ENCODE measurements around the gene NOD1. TPM values are rescaled to one million over a fixed set of nuclear protein-coding genes. Genes with fewer than 3 reads are reported as not detected.
"Not testable (repeated sequence)": the region's sequence is repeated elsewhere in the genome, so short reads cannot be mapped to it uniquely, and the experiment has no call there.

The NOD1 gene
- total RNA-seq, 2 experiments from 2014 or later, result 12.6 to 12.8 TPM

- no peaks in the 10 kb centered on the region for H3K27me3 Mint-ChIP-seq
- H3K4me3 Mint-ChIP-seq, result no peak overlapping the region
- peaks cover 6% of the 10 kb centered on the region for H3K4me1 Mint-ChIP-seq
- no peaks in the 10 kb centered on the region for H3K9me3 Mint-ChIP-seq
- no peak overlapping the region for H3K27ac Mint-ChIP-seq
- H3K36me3 Mint-ChIP-seq, result peaks cover 4% of the 10 kb centered on the region
- peak; percentile 20 for DNase-seq
These were observed 31.8 kb upstream of the NOD1 start for GRCh38 chr7:30510124-30511075.

DNA sequence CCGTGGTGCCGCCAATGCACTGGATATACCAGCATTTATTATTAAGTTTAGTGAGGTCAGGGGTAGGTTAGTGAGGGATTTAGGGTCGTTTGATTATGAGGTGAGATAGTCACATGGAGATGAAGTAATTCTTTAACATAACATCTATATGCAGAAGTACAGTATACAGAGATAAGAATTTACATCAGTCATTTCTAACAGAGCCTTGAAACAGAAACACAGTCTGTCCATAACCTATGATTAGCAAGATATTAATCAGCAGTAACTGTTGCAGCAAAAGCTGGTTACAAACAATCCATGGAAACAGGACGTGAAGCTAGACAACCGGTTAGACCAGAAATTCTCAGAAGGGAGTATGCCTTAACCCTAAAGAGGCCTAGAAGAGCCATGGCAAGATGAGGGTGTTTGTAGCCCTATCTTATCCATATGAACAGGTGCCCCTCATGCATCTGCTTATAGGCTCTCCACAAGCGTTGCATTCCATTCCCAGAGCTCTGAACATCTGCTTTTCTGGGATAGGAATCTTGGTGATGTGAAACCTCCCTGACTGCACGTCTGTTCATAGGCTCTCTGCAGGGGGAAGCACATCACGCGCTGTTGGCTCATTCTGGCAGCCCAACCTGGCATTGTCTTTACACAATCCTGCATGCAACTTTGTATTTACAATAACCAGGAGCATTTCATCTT lies 30.7 kb upstream of the NOD1 start:
- not testable (repeated sequence) for H3K4me3 Mint-ChIP-seq, DNase-seq, H3K36me3 Mint-ChIP-seq, H3K9me3 Mint-ChIP-seq, H3K4me1 Mint-ChIP-seq, H3K27ac Mint-ChIP-seq, H3K27me3 Mint-ChIP-seq

DNA sequence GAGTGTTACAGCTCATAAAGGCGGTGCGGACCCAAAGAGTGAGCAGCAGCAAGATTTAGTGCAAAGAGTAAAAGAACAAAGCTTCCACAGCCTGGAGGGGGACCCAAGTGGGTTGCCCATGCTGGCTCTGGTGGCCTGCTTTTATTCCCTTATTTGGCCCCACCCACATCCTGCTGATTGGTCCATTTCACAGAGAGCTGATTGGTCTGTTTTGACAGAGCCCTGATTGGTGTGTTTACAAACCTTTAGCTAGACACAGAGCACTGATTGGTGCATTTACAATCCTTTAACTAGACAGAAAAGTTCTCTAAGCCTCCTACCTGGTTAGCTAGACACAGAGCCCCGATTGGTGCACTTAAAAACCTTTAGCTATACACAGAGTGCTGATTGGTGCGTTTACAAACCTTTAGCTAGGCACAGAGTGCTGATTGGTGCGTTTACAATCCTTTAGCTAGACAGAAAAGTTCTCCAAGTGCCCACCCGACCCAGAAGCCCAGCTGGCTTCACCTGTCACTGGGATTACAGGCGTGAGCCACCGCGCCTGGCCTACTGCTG lies 28.8 kb upstream of the NOD1 start:
- peaks cover 17% of the 10 kb centered on the region for H3K36me3 Mint-ChIP-seq
- peaks cover 19% of the 10 kb centered on the region for H3K4me1 Mint-ChIP-seq
- DNase-seq, H3K4me3 Mint-ChIP-seq, H3K9me3 Mint-ChIP-seq, H3K27me3 Mint-ChIP-seq, H3K27ac Mint-ChIP-seq: not testable (repeated sequence)

DNA sequence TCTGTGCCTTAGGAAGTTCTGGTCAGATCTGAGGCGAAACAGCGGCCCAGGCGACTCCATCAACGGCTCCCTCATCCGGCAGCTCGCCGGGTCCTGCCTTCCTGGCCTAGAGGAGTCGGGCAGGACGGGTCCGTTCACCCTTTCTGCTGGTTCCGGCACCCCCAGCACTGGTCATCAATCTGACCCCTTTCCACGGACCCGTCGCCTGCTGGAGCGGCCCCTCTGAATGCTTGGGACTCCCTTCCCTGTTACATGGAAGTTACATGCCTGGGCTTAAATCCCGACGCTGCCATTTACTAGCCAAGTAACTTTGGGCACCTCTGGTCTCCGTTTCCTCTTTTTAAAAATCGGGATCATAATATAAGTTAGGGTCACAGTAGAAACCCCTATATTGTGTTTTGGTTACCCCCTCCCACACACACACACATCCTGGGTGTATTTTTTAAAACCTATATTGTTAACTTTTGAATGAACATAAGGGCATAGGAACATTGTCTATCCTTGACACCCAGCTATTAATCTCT lies 26.7 kb upstream of the NOD1 start:
- H3K4me1 Mint-ChIP-seq, result peaks cover 31% of the 10 kb centered on the region
- H3K4me3 Mint-ChIP-seq, result peak overlapping the region; percentile 82
- DNase-seq, result no peak
- peaks cover 32% of the 10 kb centered on the region for H3K36me3 Mint-ChIP-seq
- H3K27me3 Mint-ChIP-seq, result no peaks in the 10 kb centered on the region
- no peaks in the 10 kb centered on the region for H3K9me3 Mint-ChIP-seq
- H3K27ac Mint-ChIP-seq, result peak overlapping the region; percentile 85

DNA sequence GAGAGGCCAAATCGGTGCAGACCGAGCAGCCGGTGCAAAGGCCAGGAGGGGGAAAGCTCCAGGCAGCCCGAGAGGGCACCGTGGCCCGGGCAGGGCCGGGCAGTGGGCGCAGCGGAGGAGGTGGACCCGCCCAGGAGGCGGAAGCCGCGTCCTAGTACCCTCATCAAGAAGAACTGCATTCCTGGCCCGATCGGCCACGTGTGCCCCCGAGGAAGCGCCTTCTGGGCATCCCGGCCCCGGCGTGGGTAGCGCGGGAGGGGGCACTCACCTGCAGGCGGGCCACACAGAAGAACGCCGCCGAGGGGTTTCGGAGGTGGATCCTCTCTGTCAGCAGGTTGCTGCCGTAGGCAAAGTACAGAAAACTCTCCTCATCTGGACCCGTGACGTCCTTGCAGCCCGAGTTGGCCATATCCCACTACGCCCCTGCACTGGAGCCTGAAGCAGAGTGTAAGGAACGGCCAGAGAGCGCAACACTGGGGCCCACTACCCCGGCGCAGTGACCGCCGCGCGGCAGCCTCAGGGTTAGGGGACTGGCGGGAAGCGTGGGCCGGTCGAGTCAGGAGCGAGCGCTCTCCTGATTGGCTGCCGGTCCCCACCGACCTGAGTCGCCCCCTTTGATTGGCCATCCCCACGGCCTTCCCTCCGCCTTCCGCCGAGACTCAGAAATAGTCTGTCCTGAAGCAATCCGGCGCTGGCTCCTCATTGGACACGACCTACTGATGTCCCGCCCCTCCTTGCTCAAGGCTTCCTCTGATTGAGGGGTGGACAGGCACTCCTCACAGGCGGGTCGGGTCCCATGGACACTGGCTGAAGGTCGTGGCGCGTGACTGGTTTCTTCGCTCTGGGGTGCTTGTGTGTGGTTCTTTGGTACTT lies 26.0 kb upstream of the NOD1 start, which contains the start of gene GGCT:
TSS of gene GGCT (minus strand) at position 529 of the 873 bp plus-strand sequence. CDS start at position 409, 120 bp downstream.
- H3K27me3 Mint-ChIP-seq, result no peaks in the 10 kb centered on the region
- peak; percentile 97 for DNase-seq

DNA sequence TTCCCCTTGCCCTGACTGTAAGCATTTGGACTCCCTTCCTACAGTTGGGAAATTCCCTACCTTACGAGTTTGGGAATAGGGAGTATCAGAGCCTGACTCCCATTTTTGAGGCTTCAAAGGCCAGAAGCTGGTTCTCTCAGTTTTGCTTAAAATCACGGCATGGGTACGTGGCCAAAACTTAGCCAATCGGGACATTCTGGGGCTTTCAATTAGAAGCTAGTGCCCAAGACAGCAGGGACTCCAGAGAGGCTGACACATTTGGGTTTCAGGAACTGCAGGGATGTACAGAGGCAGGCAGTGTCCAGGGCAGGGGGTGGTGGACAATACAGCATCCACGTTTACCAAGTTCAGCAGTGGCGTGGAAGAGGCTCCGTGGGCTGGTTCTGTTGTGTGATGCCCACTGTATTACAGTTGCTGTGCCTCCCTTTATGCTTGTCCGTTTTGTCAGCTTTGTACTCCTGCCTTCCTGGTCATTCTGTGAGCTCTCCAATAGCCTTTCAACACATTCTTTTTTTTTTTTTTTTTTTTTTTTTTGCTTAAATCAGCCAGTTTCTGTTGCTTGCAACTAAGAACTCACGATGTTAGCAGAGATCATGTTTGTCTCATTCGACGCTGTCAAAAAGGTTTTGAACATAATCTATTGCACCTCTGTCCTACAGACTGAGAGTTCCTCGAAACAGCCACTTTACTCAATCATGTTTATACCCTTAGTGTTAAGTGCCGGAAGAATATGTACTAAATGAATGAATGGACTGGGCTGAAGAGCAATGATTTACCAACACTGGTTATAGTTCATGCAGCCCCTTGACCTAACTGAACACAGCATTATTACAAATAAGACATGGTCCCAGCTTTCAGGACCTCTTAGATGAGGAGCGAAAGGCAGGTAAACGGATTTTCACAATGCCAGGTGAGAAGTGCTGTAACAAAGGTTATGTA lies 25.0 kb upstream of the NOD1 start:
- peaks cover 37% of the 10 kb centered on the region for H3K4me1 Mint-ChIP-seq
- peak overlapping the region; percentile 85 for H3K27ac Mint-ChIP-seq
- H3K9me3 Mint-ChIP-seq, result no peaks in the 10 kb centered on the region
- H3K36me3 Mint-ChIP-seq, result peaks cover 36% of the 10 kb centered on the region
- no peaks in the 10 kb centered on the region for H3K27me3 Mint-ChIP-seq
- DNase-seq, result no peak
- H3K4me3 Mint-ChIP-seq, result peak overlapping the region; percentile 82

More for the DNA sequence above, 26.0 kb upstream of the NOD1 start, which contains the start of gene GGCT:
- Mint-ChIP-seq H3K27ac (peak within 1 kb of the TSS; percentile 85), H3K36me3 (peaks cover 33% of the 10 kb centered on the region), H3K4me1 (peaks cover 37% of the 10 kb centered on the region), H3K9me3 (no peaks in the 10 kb centered on the region), H3K4me3 (peak within 1 kb of the TSS; percentile 82)

GRCh38 chr7:30502470-30503251 lies 24.1 kb upstream of the NOD1 start:
- H3K4me1 Mint-ChIP-seq, result peaks cover 37% of the 10 kb centered on the region
- H3K4me3 Mint-ChIP-seq, result peak overlapping the region; percentile 82
- DNase-seq, result no peak
- no peaks in the 10 kb centered on the region for H3K9me3 Mint-ChIP-seq
- H3K27ac Mint-ChIP-seq, result no peak overlapping the region
- peaks cover 38% of the 10 kb centered on the region for H3K36me3 Mint-ChIP-seq
- H3K27me3 Mint-ChIP-seq, result no peaks in the 10 kb centered on the region

DNA sequence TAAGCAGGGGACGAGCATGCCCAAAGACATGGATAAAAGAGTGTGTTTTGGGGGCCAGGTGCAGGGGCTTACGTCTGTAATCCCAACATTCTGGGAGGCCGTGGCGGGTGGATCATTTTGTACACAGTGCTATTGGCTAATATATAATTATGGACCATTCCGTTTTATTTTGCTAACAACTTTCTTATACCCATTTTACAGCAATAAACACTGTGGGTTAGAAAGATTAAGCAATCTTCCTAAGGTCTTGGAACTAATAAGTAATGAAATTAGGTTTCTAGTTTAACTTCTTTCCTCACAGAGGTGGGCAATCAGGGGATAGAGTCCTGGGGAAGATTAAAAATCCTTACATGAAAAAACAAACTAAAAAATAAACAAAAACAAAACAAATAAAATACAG lies 22.7 kb upstream of the NOD1 start:
- no peaks in the 10 kb centered on the region for H3K9me3 Mint-ChIP-seq
- no peaks in the 10 kb centered on the region for H3K27me3 Mint-ChIP-seq
- no peak overlapping the region for H3K4me3 Mint-ChIP-seq
- H3K36me3 Mint-ChIP-seq, result peaks cover 43% of the 10 kb centered on the region
- peaks cover 37% of the 10 kb centered on the region for H3K4me1 Mint-ChIP-seq
- DNase-seq, result no peak
- no peak overlapping the region for H3K27ac Mint-ChIP-seq

DNA sequence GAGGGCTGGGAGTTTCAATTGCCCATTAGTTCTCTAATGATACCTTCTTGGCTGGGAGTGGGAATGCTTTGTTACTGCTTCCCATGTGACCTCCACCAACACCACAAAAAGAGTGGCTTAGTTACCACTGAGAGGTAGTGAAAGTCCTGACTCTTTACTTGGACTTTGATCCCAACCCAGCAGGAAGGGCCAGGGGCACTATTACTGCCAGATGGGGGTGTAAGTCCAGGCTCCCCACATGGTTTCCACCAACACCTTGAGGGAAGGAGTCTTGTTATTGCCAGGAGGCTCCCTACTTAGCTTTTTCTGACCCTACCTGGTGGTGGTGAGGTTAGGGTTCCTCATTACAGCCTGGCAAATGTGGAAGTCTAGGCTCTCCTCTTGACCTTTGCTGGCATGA lies 14.6 kb upstream of the NOD1 start:
- no peak for DNase-seq
- Mint-ChIP-seq H3K4me1 (no peaks in the 10 kb centered on the region), H3K27me3 (no peaks in the 10 kb centered on the region), H3K36me3 (peaks cover 41% of the 10 kb centered on the region), H3K9me3 (peaks cover 13% of the 10 kb centered on the region), H3K4me3 (no peak overlapping the region), H3K27ac (no peak overlapping the region)

DNA sequence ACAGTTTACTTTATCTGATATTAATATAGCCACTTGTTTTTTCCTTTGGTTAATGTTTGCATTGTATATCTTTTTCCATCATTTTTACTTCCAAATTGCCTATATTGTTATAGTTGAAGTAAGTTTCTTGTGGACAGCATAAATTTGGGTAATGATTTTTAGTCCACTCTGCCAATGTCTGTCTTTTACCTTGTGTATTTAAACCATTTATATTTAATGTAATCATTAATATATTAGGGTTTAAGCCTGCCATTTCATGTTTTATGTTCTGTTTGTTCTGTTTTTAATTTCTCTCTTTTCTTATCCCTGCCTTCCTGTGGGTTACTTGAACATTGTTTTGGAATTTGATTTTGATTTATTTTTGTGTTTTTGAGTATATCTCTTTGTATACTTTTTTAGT lies 12.8 kb upstream of the NOD1 start:
- Mint-ChIP-seq H3K9me3 (peaks cover 13% of the 10 kb centered on the region), H3K27me3 (no peaks in the 10 kb centered on the region), H3K4me1 (no peaks in the 10 kb centered on the region), H3K27ac (no peak overlapping the region), H3K4me3 (no peak overlapping the region), H3K36me3 (peaks cover 32% of the 10 kb centered on the region)
- no peak for DNase-seq

GRCh38 chr7:30487371-30487770 lies 8.8 kb upstream of the NOD1 start:
- Mint-ChIP-seq H3K4me1 (no peaks in the 10 kb centered on the region), H3K36me3 (peaks cover 6% of the 10 kb centered on the region), H3K9me3 (peaks cover 8% of the 10 kb centered on the region), H3K27me3 (no peaks in the 10 kb centered on the region), H3K27ac (no peak overlapping the region), H3K4me3 (no peak overlapping the region)
- no peak for DNase-seq

DNA sequence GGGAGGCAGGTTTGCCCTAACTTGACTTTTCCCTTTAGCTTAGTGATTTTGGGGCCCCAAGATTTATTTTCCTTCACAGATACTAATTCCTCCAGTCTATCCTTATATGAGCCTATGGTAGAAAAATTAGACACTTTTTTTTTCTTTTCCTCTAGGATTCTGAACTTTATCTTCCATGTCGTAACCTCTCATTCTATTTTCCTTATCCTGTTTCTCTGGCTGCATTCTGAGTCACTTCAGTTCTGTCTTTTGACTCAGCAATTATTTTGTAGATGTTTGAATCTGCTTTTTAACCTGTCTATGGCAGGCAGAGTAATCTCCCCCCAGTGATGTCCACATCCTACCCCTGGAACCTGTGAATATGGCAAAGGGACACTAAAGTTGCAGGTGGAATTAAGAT lies 7.1 kb upstream of the NOD1 start:
- no peaks in the 10 kb centered on the region for H3K36me3 Mint-ChIP-seq
- H3K9me3 Mint-ChIP-seq, result no peaks in the 10 kb centered on the region
- DNase-seq, result no peak
- H3K27me3 Mint-ChIP-seq, result no peaks in the 10 kb centered on the region
- H3K4me3 Mint-ChIP-seq, result no peak overlapping the region
- no peaks in the 10 kb centered on the region for H3K4me1 Mint-ChIP-seq
- no peak overlapping the region for H3K27ac Mint-ChIP-seq

- H3K4me1 Mint-ChIP-seq, result peaks cover 24% of the 10 kb centered on the region
- H3K9me3 Mint-ChIP-seq, H3K27me3 Mint-ChIP-seq, H3K27ac Mint-ChIP-seq, H3K4me3 Mint-ChIP-seq, H3K36me3 Mint-ChIP-seq, DNase-seq: not testable (repeated sequence)
These were observed 2.8 kb upstream of the NOD1 start for GRCh38 chr7:30481416-30481815.

Measured in activated naive CD8-positive, alpha-beta T cell treated with anti-CD3 and anti-CD28 coated beads for 36 hours (primary cell).